Neural progenitor cell (in vitro differentiated cells): Measurements from ENCODE around the gene KRTAP6-1. TPM values are rescaled to one million over a fixed set of nuclear protein-coding genes. Genes with fewer than 3 reads are reported as not detected.

Experiments
- DNase-seq: peaks from one replicate; pipeline ENCODE4 v3.0.0-alpha.2; 2016; ENCODE audit warnings: low spot score
- H2AFZ ChIP-seq: fragments of 200-600 bp; sonication (generic); replicated peaks from 2 replicates; pipeline ENCODE4 v1.6.1; 2016; ENCODE audit warnings: antibody characterized with exemption
- H3F3A ChIP-seq: fragments of 200-600 bp; sonication (generic); 2 replicates; pipeline ENCODE4 v1.6.1; 2016; ENCODE audit warnings: antibody characterized with exemption, low read depth
- H3K27ac ChIP-seq: fragments of 200-600 bp; sonication (generic); 2 replicates; pipeline ENCODE4 v1.5.1; 2016; ENCODE audit warnings: mild to moderate bottlenecking
- H3K27me3 ChIP-seq: fragments of 200-600 bp; sonication (generic); 2 replicates; pipeline ENCODE4 v1.6.1; 2016; ENCODE audit warnings: mild to moderate bottlenecking, moderate library complexity
- H3K36me3 ChIP-seq: fragments of 200-600 bp; sonication (generic); 2 replicates; pipeline ENCODE4 v1.5.1; 2016
- H3K4me1 ChIP-seq: fragments of 200-600 bp; sonication (generic); 2 replicates; pipeline ENCODE4 v1.6.1; 2016; ENCODE audit warnings: mixed run types
- H3K4me2 ChIP-seq: fragments of 200-600 bp; sonication (generic); 2 replicates; pipeline ENCODE4 v1.6.1; 2016
- H3K4me3 ChIP-seq: fragments of 200-600 bp; sonication (generic); 2 replicates; pipeline ENCODE4 v1.5.1; 2016
- H3K79me2 ChIP-seq: fragments of 200-600 bp; sonication (generic); 2 replicates; pipeline ENCODE4 v1.6.1; 2016; ENCODE audit warnings: low read depth
- H3K9ac ChIP-seq: fragments of 200-600 bp; sonication (generic); 2 replicates; pipeline ENCODE4 v1.6.1; 2016
- H3K9me3 ChIP-seq: fragments of 200-600 bp; sonication (generic); 2 replicates; pipeline ENCODE4 v1.5.1; 2016; ENCODE audit warnings: low read depth
- H4K20me1 ChIP-seq: fragments of 200-600 bp; sonication (generic); 2 replicates; pipeline ENCODE4 v1.6.1; 2016; ENCODE audit warnings: low read depth
- H3K27ac Mint-ChIP-seq: 3 replicates; pipeline ENCODE4 v1.8.0; 2021; ENCODE audit warnings: mixed read lengths
- H3K27me3 Mint-ChIP-seq: 2 replicates; pipeline ENCODE4 v1.8.0; 2022; ENCODE audit warnings: low read depth, mild to moderate bottlenecking, inconsistent platforms, moderate library complexity, mixed read lengths; ENCODE audit not compliant: insufficient read depth
- H3K36me3 Mint-ChIP-seq: 3 replicates; pipeline ENCODE4 v1.8.0; 2021; ENCODE audit warnings: mixed read lengths
- H3K4me1 Mint-ChIP-seq: 3 replicates; pipeline ENCODE4 v1.8.0; 2021; ENCODE audit warnings: mixed read lengths
- H3K4me3 Mint-ChIP-seq: 3 replicates; pipeline ENCODE4 v1.8.0; 2021; ENCODE audit warnings: mild to moderate bottlenecking, moderate library complexity, mixed read lengths
- H3K9me3 Mint-ChIP-seq: 3 replicates; pipeline ENCODE4 v1.8.0; 2020; ENCODE audit warnings: mixed read lengths
- CTCF ChIP-seq: fragments of 200-600 bp; sonication (generic); IDR thresholded peaks from 2 replicates; pipeline ENCODE4 v1.5.1; 2017; ENCODE audit warnings: antibody characterized with exemption, mild to moderate bottlenecking
- EZH2 ChIP-seq: fragments of 200-600 bp; sonication (generic); IDR thresholded peaks from 2 replicates; pipeline ENCODE4 v1.6.1; 2017; ENCODE audit warnings: antibody characterized with exemption, mild to moderate bottlenecking, moderate library complexity
- EZH2phosphoT487 ChIP-seq: fragments of 200-600 bp; sonication (generic); IDR thresholded peaks from 2 replicates; pipeline ENCODE4 v1.6.1; 2017; ENCODE audit warnings: antibody characterized with exemption
- total RNA-seq: library from RNA; depleted of rRNA; stranded (reverse); fragments of >200 nt; gene quantifications from 2 replicates; pipeline ENCODE4 v1.2.3, GENCODE V29; 2015; ENCODE audit warnings: low replicate concordance

KRTAP6-1 gene, protein sequence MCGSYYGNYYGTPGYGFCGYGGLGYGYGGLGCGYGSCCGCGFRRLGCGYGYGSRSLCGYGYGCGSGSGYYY
- not detected in 2 replicates for total RNA-seq

- no peaks in the 10 kb centered on the region for H3K27me3 ChIP-seq
- H3K4me3 ChIP-seq: no peak within 1 kb of the TSS
- H3K27ac ChIP-seq: no peak within 1 kb of the TSS
- H3K9me3 Mint-ChIP-seq: no peaks in the 10 kb centered on the region
- no peaks in the 10 kb centered on the region for H3K36me3 ChIP-seq
- H3K4me3 Mint-ChIP-seq: no peak within 1 kb of the TSS
- no peaks in the 10 kb centered on the region for H3K4me1 Mint-ChIP-seq
- no peaks in the 10 kb centered on the region for H3K4me1 ChIP-seq
- H4K20me1 ChIP-seq: no peaks in the 10 kb centered on the region
- peaks cover 26% of the 10 kb centered on the region for H3K9me3 ChIP-seq
- H3F3A ChIP-seq: no peaks in the 10 kb centered on the region
- H3K27ac Mint-ChIP-seq: no peak within 1 kb of the TSS
- no peak for DNase-seq
- no peak within 1 kb of the TSS for H3K4me2 ChIP-seq
- no peak within 1 kb of the TSS for H2AFZ ChIP-seq
- peaks cover 3% of the 10 kb centered on the region for H3K27me3 Mint-ChIP-seq
- TF ChIP-seq CTCF: no peak
- no peak for TF ChIP-seq EZH2phosphoT487
- TF ChIP-seq EZH2: no peak
- no peaks in the 10 kb centered on the region for H3K36me3 Mint-ChIP-seq
- H3K9ac ChIP-seq: no peak within 1 kb of the TSS
- no peaks in the 10 kb centered on the region for H3K79me2 ChIP-seq
Observed at GRCh38 chr21:30613836-30614235, at the start of gene KRTAP6-1. Gene KRTAP6-1, minus strand, starts transcription at chr21:30613930. Its CDS starts 26 bp downstream, at chr21:30613904.

- H2AFZ ChIP-seq: no peak overlapping the region
- H3K36me3 Mint-ChIP-seq: no peaks in the 10 kb centered on the region
- H3K27me3 ChIP-seq: no peaks in the 10 kb centered on the region
- H3K4me3 Mint-ChIP-seq: no peak overlapping the region
- H3K4me2 ChIP-seq: no peak overlapping the region
- peaks cover 2% of the 10 kb centered on the region for H3K27me3 Mint-ChIP-seq
- no peak overlapping the region for H3K27ac Mint-ChIP-seq
- H3F3A ChIP-seq: no peaks in the 10 kb centered on the region
- H4K20me1 ChIP-seq: no peaks in the 10 kb centered on the region
- H3K9ac ChIP-seq: no peak overlapping the region
- H3K9me3 ChIP-seq: peaks cover 9% of the 10 kb centered on the region
- DNase-seq: no peak
- no peaks in the 10 kb centered on the region for H3K4me1 ChIP-seq
- H3K79me2 ChIP-seq: no peaks in the 10 kb centered on the region
- H3K4me1 Mint-ChIP-seq: no peaks in the 10 kb centered on the region
- H3K9me3 Mint-ChIP-seq: no peaks in the 10 kb centered on the region
- TF ChIP-seq EZH2phosphoT487 (no peak), EZH2 (no peak), CTCF (no peak)
- no peaks in the 10 kb centered on the region for H3K36me3 ChIP-seq
- no peak overlapping the region for H3K4me3 ChIP-seq
- H3K27ac ChIP-seq: no peak overlapping the region
Observed at GRCh38 chr21:30652891-30653290, 39.2 kb upstream of the KRTAP6-1 start.

DNA sequence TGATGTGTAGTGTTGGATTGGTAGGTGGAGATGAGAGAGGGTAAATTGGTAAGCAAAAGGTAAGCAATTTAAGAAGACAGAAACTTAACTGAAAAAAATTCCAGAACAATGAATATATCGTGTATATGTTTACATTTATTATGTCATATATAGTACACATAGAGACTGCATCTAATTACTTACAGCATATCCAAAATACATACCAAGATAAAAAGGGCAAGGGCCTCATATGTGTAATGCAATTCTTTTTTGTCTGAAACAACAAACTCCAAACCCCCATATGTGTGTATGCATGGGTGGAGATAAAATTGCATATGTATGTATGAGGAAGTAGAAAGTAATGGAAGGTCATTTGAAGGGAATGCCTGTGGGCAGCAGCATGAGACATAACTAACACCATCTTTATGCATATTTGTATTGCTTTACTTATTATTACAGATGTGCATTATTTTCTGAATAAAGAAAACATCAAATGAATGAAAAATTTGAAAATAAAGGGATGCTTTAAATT, 33.2 kb upstream of the KRTAP6-1 start:
- no peak overlapping the region for H3K4me3 ChIP-seq
- H3K9me3 ChIP-seq: peaks cover 3% of the 10 kb centered on the region
- no peaks in the 10 kb centered on the region for H3K79me2 ChIP-seq
- no peaks in the 10 kb centered on the region for H3K36me3 ChIP-seq
- no peak overlapping the region for H3K27ac Mint-ChIP-seq
- no peak overlapping the region for H3K4me3 Mint-ChIP-seq
- H3K4me1 ChIP-seq: no peaks in the 10 kb centered on the region
- no peak overlapping the region for H2AFZ ChIP-seq
- DNase-seq: no peak
- H3K27ac ChIP-seq: no peak overlapping the region
- no peaks in the 10 kb centered on the region for H3K36me3 Mint-ChIP-seq
- no peak for TF ChIP-seq EZH2phosphoT487
- H4K20me1 ChIP-seq: no peaks in the 10 kb centered on the region
- H3F3A ChIP-seq: no peaks in the 10 kb centered on the region
- no peaks in the 10 kb centered on the region for H3K9me3 Mint-ChIP-seq
- H3K9ac ChIP-seq: no peak overlapping the region
- no peaks in the 10 kb centered on the region for H3K4me1 Mint-ChIP-seq
- no peak overlapping the region for H3K4me2 ChIP-seq
- H3K27me3 ChIP-seq: no peaks in the 10 kb centered on the region
- H3K27me3 Mint-ChIP-seq: peaks cover 2% of the 10 kb centered on the region

DNA sequence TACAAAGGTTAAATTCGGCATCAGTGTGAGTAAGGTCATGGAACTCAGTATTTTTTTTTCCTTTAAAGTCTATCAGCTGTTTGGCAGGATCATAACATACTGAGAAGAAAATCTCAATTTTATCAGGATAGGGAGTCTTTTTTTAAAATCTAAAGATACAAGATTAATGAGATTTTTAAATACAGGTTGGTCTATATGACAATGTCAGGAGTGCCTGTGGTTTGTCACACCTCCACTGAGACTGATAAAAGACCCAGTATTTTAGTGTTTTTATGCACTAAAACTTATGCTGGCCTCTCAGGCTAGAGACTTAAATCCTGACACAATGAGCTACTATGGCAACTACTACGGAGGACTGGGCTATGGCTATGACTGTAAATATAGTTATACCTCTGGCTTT, 28.8 kb upstream of the KRTAP6-1 start, which contains the start of gene KRTAP20-3:
KRTAP20-3 (plus strand) TSS at position 301 of the 400 bp plus-strand sequence.
- Mint-ChIP-seq H3K9me3 (no peaks in the 10 kb centered on the region), H3K27me3 (peaks cover 2% of the 10 kb centered on the region), H3K27ac (no peak within 1 kb of the TSS), H3K4me1 (no peaks in the 10 kb centered on the region), H3K36me3 (no peaks in the 10 kb centered on the region), H3K4me3 (no peak within 1 kb of the TSS)
- Histone ChIP-seq H3K4me2 (no peak within 1 kb of the TSS), H3K4me3 (no peak within 1 kb of the TSS), H3F3A (no peaks in the 10 kb centered on the region), H3K79me2 (no peaks in the 10 kb centered on the region), H4K20me1 (no peaks in the 10 kb centered on the region), H3K4me1 (no peaks in the 10 kb centered on the region), H3K36me3 (no peaks in the 10 kb centered on the region), H3K9me3 (peaks cover 3% of the 10 kb centered on the region), H3K9ac (no peak within 1 kb of the TSS), H3K27ac (no peak within 1 kb of the TSS), H2AFZ (no peak within 1 kb of the TSS), H3K27me3 (no peaks in the 10 kb centered on the region)
- TF ChIP-seq EZH2: no peak
- no peak for TF ChIP-seq CTCF
- no peak for TF ChIP-seq EZH2phosphoT487
- no peak for DNase-seq
